Ishikawa (cell line): Measurements from ENCODE around the gene C17orf114.

Source experiments
- CEBPB ChIP-seq: IDR thresholded peaks from 2 replicates; pipeline ENCODE4 v1.6.1; 2012
- CREB1 ChIP-seq: IDR thresholded peaks from 2 replicates; pipeline ENCODE4 v1.6.1; 2012; ENCODE audit warnings: low read depth
- EGR1 ChIP-seq: IDR thresholded peaks from 2 replicates; pipeline ENCODE4 v1.6.1; 2012
- EP300 ChIP-seq: IDR thresholded peaks from 2 replicates; pipeline ENCODE4 v1.6.1; 2012; ENCODE audit warnings: borderline replicate concordance
- FOXM1 ChIP-seq: IDR thresholded peaks from 2 replicates; pipeline ENCODE4 v1.6.1; 2012; ENCODE audit warnings: low read depth, borderline replicate concordance
- NFIC ChIP-seq: IDR thresholded peaks from 2 replicates; pipeline ENCODE4 v1.6.1; 2012
- RAD21 ChIP-seq: IDR thresholded peaks from 2 replicates; pipeline ENCODE4 v1.6.1; 2012; ENCODE audit warnings: low read depth
- TAF1 ChIP-seq: IDR thresholded peaks from 2 replicates; pipeline ENCODE4 v1.6.1; 2012; ENCODE audit warnings: low read depth, mild to moderate bottlenecking
- TEAD4 ChIP-seq: IDR thresholded peaks from 2 replicates; pipeline ENCODE4 v1.6.1; 2012
- TF ChIP-seq, protein P1 (sequence below): IDR thresholded peaks from 2 replicates; pipeline ENCODE4 v1.6.1; 2012
- TF ChIP-seq, protein P2 (sequence below): IDR thresholded peaks from 2 replicates; pipeline ENCODE4 v1.6.1; 2012; ENCODE audit warnings: low read depth, mild to moderate bottlenecking
- TF ChIP-seq, protein P3 (sequence below): IDR thresholded peaks from 2 replicates; pipeline ENCODE4 v1.6.1; 2012

DNA sequence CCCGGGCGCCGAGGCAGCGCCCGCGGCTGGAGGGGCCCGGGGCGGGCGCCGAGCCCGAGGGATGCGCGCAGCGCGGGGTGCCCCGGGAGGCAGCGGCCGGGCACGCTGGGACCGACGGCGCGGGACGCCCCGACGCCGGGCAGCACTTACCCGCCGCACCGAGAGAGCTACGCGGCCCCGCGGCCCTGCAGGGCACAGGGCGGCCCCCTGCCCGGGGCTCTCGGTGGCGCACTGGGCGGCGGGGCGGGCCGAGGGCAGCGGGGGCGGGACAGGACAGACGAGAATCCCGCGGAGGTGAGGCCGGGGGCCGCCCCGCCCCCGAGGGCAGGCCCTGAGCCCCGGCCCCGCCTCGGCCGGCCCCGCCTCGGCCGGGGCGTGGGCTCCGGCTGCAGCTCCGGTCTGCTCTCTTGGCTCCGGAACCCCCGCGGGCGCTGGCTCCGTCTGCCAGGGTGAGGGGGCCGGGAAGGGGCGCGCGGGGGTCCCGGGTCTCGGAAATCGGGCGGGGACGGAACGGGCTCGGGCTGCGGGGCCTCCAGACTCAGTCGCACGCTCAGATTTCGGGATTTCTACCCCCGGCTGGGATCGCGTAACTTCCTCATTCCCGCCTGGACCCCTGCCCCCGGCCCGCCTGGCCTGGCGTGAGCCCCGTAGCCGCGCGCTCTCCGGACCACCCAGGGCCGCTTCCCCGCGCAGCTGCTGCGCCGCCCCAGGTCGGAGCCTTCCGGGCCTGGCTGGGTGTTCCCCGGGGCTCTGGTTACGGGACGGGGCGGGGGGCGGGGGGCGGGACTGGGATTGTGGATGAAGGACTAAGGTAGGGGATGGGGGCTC, 4.9 kb upstream of the C17orf114 start, which contains the start of gene PLD2:
- TF ChIP-seq CEBPB (no peak), FOXM1 (no peak), TAF1 (peak; percentile 17; the same call in 1 of the 2 replicates), EGR1 (peak; percentile 34; the same call in 1 of the 2 replicates), NFIC (no peak), CREB1 (no peak), EP300 (no peak), TEAD4 (no peak), RAD21 (no peak)
- TF ChIP-seq, protein P1, sequence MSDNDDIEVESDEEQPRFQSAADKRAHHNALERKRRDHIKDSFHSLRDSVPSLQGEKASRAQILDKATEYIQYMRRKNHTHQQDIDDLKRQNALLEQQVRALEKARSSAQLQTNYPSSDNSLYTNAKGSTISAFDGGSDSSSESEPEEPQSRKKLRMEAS: no peak
- TF ChIP-seq, protein P2, sequence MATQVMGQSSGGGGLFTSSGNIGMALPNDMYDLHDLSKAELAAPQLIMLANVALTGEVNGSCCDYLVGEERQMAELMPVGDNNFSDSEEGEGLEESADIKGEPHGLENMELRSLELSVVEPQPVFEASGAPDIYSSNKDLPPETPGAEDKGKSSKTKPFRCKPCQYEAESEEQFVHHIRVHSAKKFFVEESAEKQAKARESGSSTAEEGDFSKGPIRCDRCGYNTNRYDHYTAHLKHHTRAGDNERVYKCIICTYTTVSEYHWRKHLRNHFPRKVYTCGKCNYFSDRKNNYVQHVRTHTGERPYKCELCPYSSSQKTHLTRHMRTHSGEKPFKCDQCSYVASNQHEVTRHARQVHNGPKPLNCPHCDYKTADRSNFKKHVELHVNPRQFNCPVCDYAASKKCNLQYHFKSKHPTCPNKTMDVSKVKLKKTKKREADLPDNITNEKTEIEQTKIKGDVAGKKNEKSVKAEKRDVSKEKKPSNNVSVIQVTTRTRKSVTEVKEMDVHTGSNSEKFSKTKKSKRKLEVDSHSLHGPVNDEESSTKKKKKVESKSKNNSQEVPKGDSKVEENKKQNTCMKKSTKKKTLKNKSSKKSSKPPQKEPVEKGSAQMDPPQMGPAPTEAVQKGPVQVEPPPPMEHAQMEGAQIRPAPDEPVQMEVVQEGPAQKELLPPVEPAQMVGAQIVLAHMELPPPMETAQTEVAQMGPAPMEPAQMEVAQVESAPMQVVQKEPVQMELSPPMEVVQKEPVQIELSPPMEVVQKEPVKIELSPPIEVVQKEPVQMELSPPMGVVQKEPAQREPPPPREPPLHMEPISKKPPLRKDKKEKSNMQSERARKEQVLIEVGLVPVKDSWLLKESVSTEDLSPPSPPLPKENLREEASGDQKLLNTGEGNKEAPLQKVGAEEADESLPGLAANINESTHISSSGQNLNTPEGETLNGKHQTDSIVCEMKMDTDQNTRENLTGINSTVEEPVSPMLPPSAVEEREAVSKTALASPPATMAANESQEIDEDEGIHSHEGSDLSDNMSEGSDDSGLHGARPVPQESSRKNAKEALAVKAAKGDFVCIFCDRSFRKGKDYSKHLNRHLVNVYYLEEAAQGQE: no peak
- TF ChIP-seq, protein P3, sequence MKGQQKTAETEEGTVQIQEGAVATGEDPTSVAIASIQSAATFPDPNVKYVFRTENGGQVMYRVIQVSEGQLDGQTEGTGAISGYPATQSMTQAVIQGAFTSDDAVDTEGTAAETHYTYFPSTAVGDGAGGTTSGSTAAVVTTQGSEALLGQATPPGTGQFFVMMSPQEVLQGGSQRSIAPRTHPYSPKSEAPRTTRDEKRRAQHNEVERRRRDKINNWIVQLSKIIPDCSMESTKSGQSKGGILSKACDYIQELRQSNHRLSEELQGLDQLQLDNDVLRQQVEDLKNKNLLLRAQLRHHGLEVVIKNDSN: no peak
